GM23248 (cell line): ENCODE results near the gene GPR68.

Source experiments
- EZH2 ChIP-seq: fragments of 200-600 bp; sonication (generic); IDR thresholded peaks from 2 replicates; pipeline ENCODE4 v1.6.1; 2018; ENCODE audit warnings: antibody characterized with exemption, mild to moderate bottlenecking; ENCODE audit not compliant: insufficient read depth, poor library complexity, severe bottlenecking
- EZH2phosphoT487 ChIP-seq: fragments of 200-600 bp; sonication (generic); IDR thresholded peaks from 2 replicates; pipeline ENCODE4 v1.6.1; 2018; ENCODE audit warnings: antibody characterized with exemption, moderate library complexity, mild to moderate bottlenecking, low read depth; ENCODE audit not compliant: insufficient read depth

DNA sequence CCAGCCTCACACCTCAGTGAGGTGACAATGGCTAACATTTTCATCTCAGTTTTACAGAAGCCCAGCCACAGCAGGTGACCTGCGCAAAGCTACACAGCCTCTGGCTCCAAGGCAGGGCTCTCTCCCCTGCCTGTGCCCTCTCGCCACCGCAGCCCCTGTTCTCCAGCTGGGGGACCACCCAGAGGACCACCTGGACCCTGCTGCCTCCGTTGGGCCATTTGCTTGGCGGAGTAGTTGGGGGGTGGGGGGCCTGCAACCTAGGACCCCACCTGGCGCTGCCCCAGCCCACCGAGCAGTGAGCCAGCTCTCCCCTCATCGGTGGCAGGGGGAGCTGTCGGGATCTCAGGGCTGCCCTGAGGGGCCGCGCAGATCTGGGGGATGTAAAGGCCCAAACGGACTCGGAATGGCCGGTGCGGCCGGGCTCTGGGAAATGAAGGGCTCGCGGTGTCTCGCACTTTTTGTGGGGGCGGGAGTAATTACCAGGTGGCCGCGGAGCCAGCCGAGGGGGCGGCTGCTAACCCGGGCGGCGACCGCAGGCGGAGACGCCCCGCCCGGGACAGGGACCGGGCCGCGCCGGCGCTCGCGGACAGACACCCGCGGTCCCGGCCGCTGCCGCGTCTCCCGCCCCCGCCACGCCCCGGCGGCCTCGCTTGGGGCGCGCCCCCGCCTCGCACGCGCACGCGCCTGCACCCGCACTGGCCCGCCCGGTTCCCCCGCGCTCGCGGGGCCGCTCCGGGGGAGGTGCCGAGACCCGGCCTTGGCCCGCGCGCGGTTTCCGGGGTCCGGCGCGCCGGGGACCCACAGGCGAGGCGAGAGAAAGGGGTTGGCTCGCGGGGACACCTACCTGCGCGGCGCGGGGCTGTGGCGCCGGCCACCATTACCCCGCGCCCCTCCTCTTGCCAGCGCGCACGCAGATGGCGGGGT, 8.6 kb upstream of the GPR68 start:
- TF ChIP-seq EZH2, result no peak
- TF ChIP-seq EZH2phosphoT487, result no peak
